ENCODE measurements around the gene SCARB1.
A peak's percentile ranks its signal among the peaks of the same experiment; 100 is the strongest.

- TF ChIP-seq, protein P1, sequence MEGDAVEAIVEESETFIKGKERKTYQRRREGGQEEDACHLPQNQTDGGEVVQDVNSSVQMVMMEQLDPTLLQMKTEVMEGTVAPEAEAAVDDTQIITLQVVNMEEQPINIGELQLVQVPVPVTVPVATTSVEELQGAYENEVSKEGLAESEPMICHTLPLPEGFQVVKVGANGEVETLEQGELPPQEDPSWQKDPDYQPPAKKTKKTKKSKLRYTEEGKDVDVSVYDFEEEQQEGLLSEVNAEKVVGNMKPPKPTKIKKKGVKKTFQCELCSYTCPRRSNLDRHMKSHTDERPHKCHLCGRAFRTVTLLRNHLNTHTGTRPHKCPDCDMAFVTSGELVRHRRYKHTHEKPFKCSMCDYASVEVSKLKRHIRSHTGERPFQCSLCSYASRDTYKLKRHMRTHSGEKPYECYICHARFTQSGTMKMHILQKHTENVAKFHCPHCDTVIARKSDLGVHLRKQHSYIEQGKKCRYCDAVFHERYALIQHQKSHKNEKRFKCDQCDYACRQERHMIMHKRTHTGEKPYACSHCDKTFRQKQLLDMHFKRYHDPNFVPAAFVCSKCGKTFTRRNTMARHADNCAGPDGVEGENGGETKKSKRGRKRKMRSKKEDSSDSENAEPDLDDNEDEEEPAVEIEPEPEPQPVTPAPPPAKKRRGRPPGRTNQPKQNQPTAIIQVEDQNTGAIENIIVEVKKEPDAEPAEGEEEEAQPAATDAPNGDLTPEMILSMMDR (IDR thresholded peaks at IDR 0.05), result no peak
- TF ChIP-seq POLR2AphosphoS5 (IDR thresholded peaks at IDR 0.05), result peak in 1 of 3 donors; percentile 15
Observed at GRCh38 chr12:124774462-124775167, 89.0 kb downstream of the SCARB1 start.
